NT2/D1 (cell line): ENCODE results near the gene ZP2.

ENCODE experiments used
- DNase-seq: peaks from one replicate; pipeline ENCODE4 v3.0.0-alpha.2; 2011; ENCODE audit warnings: low read depth, low spot score
- H3K27me3 ChIP-seq: 2 replicates; pipeline ENCODE4 v1.6.0; 2011; ENCODE audit warnings: mild to moderate bottlenecking; ENCODE audit not compliant: insufficient read length, insufficient read depth
- H3K36me3 ChIP-seq: 2 replicates; pipeline ENCODE4 v1.6.1; 2011; ENCODE audit warnings: mild to moderate bottlenecking, low read length, mixed read lengths; ENCODE audit not compliant: insufficient read depth, insufficient read length
- H3K4me1 ChIP-seq: 2 replicates; pipeline ENCODE4 v1.5.1; 2011; ENCODE audit not compliant: insufficient read depth, insufficient read length
- H3K4me3 ChIP-seq: 2 replicates; pipeline ENCODE4 v1.5.1; 2011; ENCODE audit warnings: low read depth; ENCODE audit not compliant: insufficient read length
- H3K9ac ChIP-seq: 2 replicates; pipeline ENCODE4 v1.6.0; 2011; ENCODE audit warnings: low read depth; ENCODE audit not compliant: insufficient read length
- H3K9me3 ChIP-seq: 2 replicates; pipeline ENCODE4 v1.5.1; 2011; ENCODE audit warnings: mild to moderate bottlenecking, low read length; ENCODE audit not compliant: insufficient read depth
- SUZ12 ChIP-seq: IDR thresholded peaks from 2 replicates; pipeline ENCODE4 v1.6.1; 2011; ENCODE audit not compliant: insufficient read length, insufficient read depth; ENCODE audit errors: extremely low read depth
- YY1 ChIP-seq: IDR thresholded peaks from 2 replicates; pipeline ENCODE4 v1.6.1; 2011; ENCODE audit not compliant: insufficient read length, insufficient read depth
- ZNF274 ChIP-seq: IDR thresholded peaks from 2 replicates; pipeline ENCODE4 v1.6.1; 2011; ENCODE audit warnings: mild to moderate bottlenecking, low read depth, low read length

Gene ZP2

GRCh38 chr16:21239646-21240045 is 28.3 kb upstream of the ZP2 start:
- H3K9ac ChIP-seq, result no peak overlapping the region
- no peak for DNase-seq
- TF ChIP-seq ZNF274 (no peak), SUZ12 (no peak), YY1 (no peak)
- H3K4me3 ChIP-seq, result no peak overlapping the region
- H3K9me3 ChIP-seq, result no peaks in the 10 kb centered on the region
- H3K4me1 ChIP-seq, result no peaks in the 10 kb centered on the region
- H3K27me3 ChIP-seq, result no peaks in the 10 kb centered on the region
- H3K36me3 ChIP-seq, result no peaks in the 10 kb centered on the region

DNA sequence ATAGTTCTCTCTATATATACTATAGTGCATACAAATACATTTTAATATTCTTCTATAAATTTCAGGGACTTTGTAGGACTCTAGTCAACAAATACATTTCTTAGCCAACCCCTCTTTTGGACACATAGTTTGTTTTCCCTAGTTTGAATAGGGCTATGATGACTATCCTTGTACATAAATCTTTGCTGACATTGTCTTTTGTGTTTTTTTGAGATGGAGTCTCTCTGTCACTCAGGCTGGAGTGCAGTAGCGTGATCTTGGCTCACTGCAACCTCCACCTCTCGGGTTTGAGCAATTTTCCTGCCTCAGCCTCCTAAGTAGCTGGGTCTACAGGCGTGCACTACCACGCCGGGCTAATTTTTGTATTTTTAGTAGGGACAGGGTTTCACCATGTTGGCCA is 25.5 kb upstream of the ZP2 start:
- no peaks in the 10 kb centered on the region for H3K4me1 ChIP-seq
- no peak overlapping the region for H3K4me3 ChIP-seq
- TF ChIP-seq ZNF274 (no peak), SUZ12 (no peak), YY1 (no peak)
- H3K36me3 ChIP-seq, result no peaks in the 10 kb centered on the region
- H3K27me3 ChIP-seq, result no peaks in the 10 kb centered on the region
- no peak overlapping the region for H3K9ac ChIP-seq
- no peaks in the 10 kb centered on the region for H3K9me3 ChIP-seq
- DNase-seq, result no peak

GRCh38 chr16:21235199-21235585 is 23.8 kb upstream of the ZP2 start:
- no peak for TF ChIP-seq YY1
- no peak for TF ChIP-seq ZNF274
- no peak for TF ChIP-seq SUZ12
- DNase-seq, result no peak
- no peak overlapping the region for H3K4me3 ChIP-seq

GRCh38 chr16:21233521-21234150 is 22.3 kb upstream of the ZP2 start, which contains the start of gene ANKS4B:
TSS of gene ANKS4B (plus strand) at chr16:21233699. CDS start at chr16:21233738, 39 bp downstream.
- no peak for DNase-seq
- H3K9ac ChIP-seq, result no peak within 1 kb of the TSS
- TF ChIP-seq ZNF274 (no peak), YY1 (no peak), SUZ12 (no peak)
- no peaks in the 10 kb centered on the region for H3K9me3 ChIP-seq
- H3K4me1 ChIP-seq, result no peaks in the 10 kb centered on the region
- no peaks in the 10 kb centered on the region for H3K36me3 ChIP-seq
- H3K27me3 ChIP-seq, result no peaks in the 10 kb centered on the region
- no peak within 1 kb of the TSS for H3K4me3 ChIP-seq

More at GRCh38 chr16:21235199-21235585, 23.8 kb upstream of the ZP2 start:
- H3K36me3 ChIP-seq, result no peaks in the 10 kb centered on the region
- H3K27me3 ChIP-seq, result no peaks in the 10 kb centered on the region
- H3K9me3 ChIP-seq, result no peaks in the 10 kb centered on the region
- H3K9ac ChIP-seq, result no peak overlapping the region
- H3K4me1 ChIP-seq, result no peaks in the 10 kb centered on the region

DNA sequence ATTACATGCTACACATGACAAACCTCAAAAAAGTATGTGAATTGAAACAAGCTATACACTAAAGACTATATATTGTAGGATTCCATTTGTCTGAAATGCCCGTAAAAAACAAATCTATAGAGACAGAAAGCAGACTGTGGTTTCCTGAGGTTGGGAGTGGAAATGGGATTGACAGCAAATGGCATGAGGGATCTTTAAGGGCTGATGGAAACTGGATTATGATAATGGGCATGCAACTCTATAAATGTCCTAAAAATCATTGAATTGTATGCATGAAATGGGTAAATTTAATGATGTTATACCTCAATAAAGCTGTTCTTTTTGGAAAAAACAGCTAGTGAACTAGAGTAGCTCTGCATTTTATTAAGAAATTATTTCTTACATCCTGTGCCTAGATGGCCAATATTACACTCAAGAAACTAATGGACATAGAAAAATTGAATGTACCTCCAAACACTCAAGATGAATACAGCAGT is 21.7 kb upstream of the ZP2 start:
- Histone ChIP-seq H3K27me3 (no peaks in the 10 kb centered on the region), H3K36me3 (no peaks in the 10 kb centered on the region), H3K9ac (no peak overlapping the region), H3K4me3 (no peak overlapping the region), H3K4me1 (no peaks in the 10 kb centered on the region), H3K9me3 (no peaks in the 10 kb centered on the region)
- no peak for DNase-seq
- TF ChIP-seq YY1 (no peak), SUZ12 (no peak), ZNF274 (no peak)

DNA sequence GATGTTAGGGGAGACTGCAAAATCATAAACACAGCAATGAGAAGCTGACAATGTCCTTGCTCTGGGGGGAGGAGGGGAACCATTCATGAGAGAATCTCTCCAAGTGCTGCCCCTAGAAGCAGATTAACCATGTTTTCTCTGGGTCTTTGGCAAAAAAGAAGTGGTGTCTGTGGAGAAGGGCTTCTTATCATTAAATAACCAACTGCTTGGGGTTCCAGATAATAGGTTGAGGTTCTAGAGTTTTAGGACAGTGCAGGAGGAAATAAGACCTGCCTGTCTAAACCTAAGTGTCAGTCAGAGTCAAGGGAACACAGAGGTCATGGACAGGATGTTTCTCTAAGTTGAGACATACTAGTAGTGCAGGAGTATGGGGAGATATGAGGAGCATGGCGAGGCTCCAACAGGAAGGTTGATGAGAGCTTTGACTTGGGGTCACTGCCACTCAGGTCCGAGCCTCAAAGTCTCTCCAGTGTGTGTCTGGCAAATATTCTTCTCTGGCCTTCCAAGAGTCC is 17.0 kb upstream of the ZP2 start:
- H3K27me3 ChIP-seq, result peaks cover 3% of the 10 kb centered on the region
- no peak for DNase-seq
- H3K4me3 ChIP-seq, result no peak overlapping the region
- no peak overlapping the region for H3K9ac ChIP-seq
- H3K4me1 ChIP-seq, result no peaks in the 10 kb centered on the region
- TF ChIP-seq SUZ12 (no peak), ZNF274 (no peak), YY1 (no peak)
- H3K36me3 ChIP-seq, result no peaks in the 10 kb centered on the region
- no peaks in the 10 kb centered on the region for H3K9me3 ChIP-seq

DNA sequence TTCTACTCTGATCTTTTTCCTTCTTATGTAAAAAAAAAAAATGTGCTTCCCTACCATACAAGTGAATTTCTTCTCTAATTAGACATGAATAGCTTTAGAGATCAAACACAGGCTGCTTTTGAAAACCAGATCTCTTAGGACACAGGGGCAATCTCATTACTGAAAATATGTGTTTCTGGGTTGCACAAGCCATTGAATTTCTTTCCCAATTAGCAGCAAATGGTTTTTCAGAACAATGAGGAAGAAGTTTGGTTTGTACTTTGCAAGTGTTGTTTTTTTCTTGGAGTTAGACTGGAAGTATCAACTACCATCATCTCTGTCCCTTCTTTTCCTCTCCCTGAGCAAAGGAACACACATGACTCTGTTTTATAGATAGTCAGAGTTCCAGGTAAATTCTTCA is 16.5 kb upstream of the ZP2 start:
- H3K4me3 ChIP-seq, result no peak overlapping the region
- H3K4me1 ChIP-seq, result peaks cover 3% of the 10 kb centered on the region
- peaks cover 3% of the 10 kb centered on the region for H3K27me3 ChIP-seq
- no peaks in the 10 kb centered on the region for H3K36me3 ChIP-seq
- H3K9me3 ChIP-seq, result no peaks in the 10 kb centered on the region
- no peak overlapping the region for H3K9ac ChIP-seq
- TF ChIP-seq SUZ12 (no peak), ZNF274 (no peak), YY1 (no peak)
- no peak for DNase-seq
